Calu3 (cell line): ENCODE results near the gene SDR42E1. TPM values are rescaled to one million over a fixed set of nuclear protein-coding genes. Genes with fewer than 3 reads are reported as not detected.
A peak's percentile ranks its signal among the peaks of the same experiment; 100 is the strongest.
"Not testable (repeated sequence)": the region's sequence is repeated elsewhere in the genome, so short reads cannot be mapped to it uniquely, and the experiment has no call there.

Source experiments
- BruUV-seq: library from RNA; stranded (reverse); fragments of 400-500 nt; replicated peaks from 2 replicates; lab custom pipeline; 2021; lab: Mats Ljungman, UMichigan
- CTCF ChIA-PET: fragments of 300-600 bp; sonication (Branson Sonifier 250); formaldehyde crosslinking; loops from one replicate; lab custom pipeline; 2022; ENCODE audit warnings: antibody characterized with exemption; lab: Charles Lee
- DNase-seq: peaks from one replicate; pipeline ENCODE4 v3.0.0; 2022
- H3K27ac Mint-ChIP-seq: one replicate; pipeline ENCODE4 v1.8.0; 2022; ENCODE audit warnings: mixed read lengths; ENCODE audit not compliant: unreplicated experiment
- H3K27me3 Mint-ChIP-seq: one replicate; pipeline ENCODE4 v1.8.0; 2022; ENCODE audit warnings: mixed read lengths; ENCODE audit not compliant: unreplicated experiment
- H3K36me3 Mint-ChIP-seq: one replicate; pipeline ENCODE4 v1.8.0; 2022; ENCODE audit warnings: mild to moderate bottlenecking, moderate library complexity, mixed read lengths; ENCODE audit not compliant: insufficient read depth, unreplicated experiment
- H3K4me1 Mint-ChIP-seq: one replicate; pipeline ENCODE4 v1.8.0; 2022; ENCODE audit warnings: mild to moderate bottlenecking, low read depth, mixed read lengths; ENCODE audit not compliant: unreplicated experiment
- H3K4me3 Mint-ChIP-seq: one replicate; pipeline ENCODE4 v1.8.0; 2022; ENCODE audit warnings: mild to moderate bottlenecking, low read depth, moderate library complexity, mixed read lengths; ENCODE audit not compliant: unreplicated experiment
- H3K9me3 Mint-ChIP-seq: one replicate; pipeline ENCODE4 v1.8.0; 2022; ENCODE audit warnings: low read depth, mixed read lengths; ENCODE audit not compliant: unreplicated experiment
- intact Hi-C: fragments of 100-400 bp; cut with micrococcal nuclease; formaldehyde crosslinking; loops from one replicate; pipeline ENCODE4 v1.10.0; 2022; ENCODE audit not compliant: unreplicated experiment
- total RNA-seq: library from RNA; stranded (reverse); gene quantifications from 2 replicates; pipeline ENCODE4 v1.2.3, GENCODE V29; 2022
- TF ChIP-seq, protein P1 (sequence below): fragments of 200-600 bp; IDR thresholded peaks from one replicate; pipeline ENCODE4 v1.8.0; 2022; ENCODE audit warnings: antibody characterized with exemption; ENCODE audit not compliant: unreplicated experiment

Gene SDR42E1
- total RNA-seq, 1 experiment from 2014 or later: 34.3 TPM

GRCh38 chr16:82016964-82017363 is 5.7 kb upstream of the SDR42E1 start:
- no TSS peak for BruUV-seq
- intact Hi-C loops: no loop called here
- Mint-ChIP-seq H3K9me3 (peaks cover 2% of the 10 kb centered on the region), H3K4me3 (no peak overlapping the region), H3K27me3 (peaks cover 20% of the 10 kb centered on the region), H3K36me3 (no peaks in the 10 kb centered on the region), H3K27ac (no peak overlapping the region), H3K4me1 (peaks cover 20% of the 10 kb centered on the region)
- TF ChIP-seq, protein P1, sequence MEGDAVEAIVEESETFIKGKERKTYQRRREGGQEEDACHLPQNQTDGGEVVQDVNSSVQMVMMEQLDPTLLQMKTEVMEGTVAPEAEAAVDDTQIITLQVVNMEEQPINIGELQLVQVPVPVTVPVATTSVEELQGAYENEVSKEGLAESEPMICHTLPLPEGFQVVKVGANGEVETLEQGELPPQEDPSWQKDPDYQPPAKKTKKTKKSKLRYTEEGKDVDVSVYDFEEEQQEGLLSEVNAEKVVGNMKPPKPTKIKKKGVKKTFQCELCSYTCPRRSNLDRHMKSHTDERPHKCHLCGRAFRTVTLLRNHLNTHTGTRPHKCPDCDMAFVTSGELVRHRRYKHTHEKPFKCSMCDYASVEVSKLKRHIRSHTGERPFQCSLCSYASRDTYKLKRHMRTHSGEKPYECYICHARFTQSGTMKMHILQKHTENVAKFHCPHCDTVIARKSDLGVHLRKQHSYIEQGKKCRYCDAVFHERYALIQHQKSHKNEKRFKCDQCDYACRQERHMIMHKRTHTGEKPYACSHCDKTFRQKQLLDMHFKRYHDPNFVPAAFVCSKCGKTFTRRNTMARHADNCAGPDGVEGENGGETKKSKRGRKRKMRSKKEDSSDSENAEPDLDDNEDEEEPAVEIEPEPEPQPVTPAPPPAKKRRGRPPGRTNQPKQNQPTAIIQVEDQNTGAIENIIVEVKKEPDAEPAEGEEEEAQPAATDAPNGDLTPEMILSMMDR: no peak
- CTCF ChIA-PET: interaction anchor here (0.6 to 2.5 kb wide), 5 partner anchors 10 to 264 kb away, joined by 3 to 11 read pairs (median 7); no protein-coding TSS in a partner anchor
- no peak for DNase-seq

DNA sequence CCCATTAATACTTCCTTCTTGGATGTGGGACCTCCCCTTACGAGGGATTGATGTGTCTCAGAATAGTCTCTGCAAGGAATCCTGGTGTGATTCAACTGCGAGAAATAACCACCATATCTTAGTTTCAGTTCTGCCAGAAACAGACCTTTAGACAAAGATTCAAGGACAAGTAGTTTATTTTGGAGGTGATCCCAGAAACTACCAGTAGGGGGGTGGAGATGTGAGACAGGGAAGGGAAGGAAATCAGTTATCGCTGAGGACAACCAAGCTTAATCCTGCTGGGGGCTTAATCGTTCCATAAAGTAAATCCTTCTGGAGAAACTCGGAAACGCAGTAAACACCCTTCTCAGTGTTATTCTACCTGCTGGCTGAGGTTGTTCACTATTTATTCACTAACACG is 5.0 kb upstream of the SDR42E1 start:
- DNase-seq: peak; percentile 71
- H3K27ac Mint-ChIP-seq: peak overlapping the region; percentile 55
- intact Hi-C loops: no loop called here
- BruUV-seq: no TSS peak
- H3K9me3 Mint-ChIP-seq: peaks cover 2% of the 10 kb centered on the region
- TF ChIP-seq, protein P1: peak; percentile 70
- CTCF ChIA-PET: interaction anchor here (0.6 to 2.5 kb wide), 5 partner anchors 11 to 263 kb away, joined by 3 to 11 read pairs (median 7); no protein-coding TSS in a partner anchor
- H3K4me3 Mint-ChIP-seq: peak overlapping the region; percentile 48
- peaks cover 27% of the 10 kb centered on the region for H3K4me1 Mint-ChIP-seq
- H3K36me3 Mint-ChIP-seq: peaks cover 4% of the 10 kb centered on the region
- peaks cover 20% of the 10 kb centered on the region for H3K27me3 Mint-ChIP-seq

GRCh38 chr16:82013139-82013538 is 1.9 kb upstream of the SDR42E1 start:
- intact Hi-C loops: no loop called here
- Mint-ChIP-seq H3K9me3 (peaks cover 2% of the 10 kb centered on the region), H3K27me3 (no peaks in the 10 kb centered on the region), H3K36me3 (peaks cover 27% of the 10 kb centered on the region), H3K4me1 (peaks cover 42% of the 10 kb centered on the region), H3K27ac (no peak overlapping the region), H3K4me3 (no peak overlapping the region)
- BruUV-seq: no TSS peak
- TF ChIP-seq, protein P1: no peak
- CTCF ChIA-PET: interaction anchor here (0.7 kb wide), 2 partner anchors 56 to 1177 kb away, joined by 3 to 6 read pairs; no protein-coding TSS in a partner anchor
- no peak for DNase-seq

GRCh38 chr16:82010649-82011048 is 621 bp downstream of the SDR42E1 start:
- TF ChIP-seq, protein P1: no peak
- H3K27ac Mint-ChIP-seq: peak overlapping the region; percentile 85
- BruUV-seq: no TSS peak
- H3K9me3 Mint-ChIP-seq: peaks cover 4% of the 10 kb centered on the region
- H3K4me1 Mint-ChIP-seq: peaks cover 58% of the 10 kb centered on the region
- no peaks in the 10 kb centered on the region for H3K27me3 Mint-ChIP-seq
- intact Hi-C loops: no loop called here
- CTCF ChIA-PET: interaction anchor here (1.5 kb wide), 1 partner anchor 14 kb away, joined by 5 read pairs; no protein-coding TSS in a partner anchor
- peak overlapping the region; percentile 96 for H3K4me3 Mint-ChIP-seq
- H3K36me3 Mint-ChIP-seq: peaks cover 39% of the 10 kb centered on the region
- DNase-seq: no peak

GRCh38 chr16:82009789-82010188 is 1.5 kb downstream of the SDR42E1 start:
- Mint-ChIP-seq H3K4me3 (peak overlapping the region; percentile 96), H3K4me1 (peaks cover 67% of the 10 kb centered on the region), H3K36me3 (peaks cover 44% of the 10 kb centered on the region)
- intact Hi-C loops, CTCF ChIA-PET, BruUV-seq, H3K27ac Mint-ChIP-seq, DNase-seq, H3K27me3 Mint-ChIP-seq, H3K9me3 Mint-ChIP-seq: not testable (repeated sequence)
